ENCODE measurements around the gene GPX3.

DNA sequence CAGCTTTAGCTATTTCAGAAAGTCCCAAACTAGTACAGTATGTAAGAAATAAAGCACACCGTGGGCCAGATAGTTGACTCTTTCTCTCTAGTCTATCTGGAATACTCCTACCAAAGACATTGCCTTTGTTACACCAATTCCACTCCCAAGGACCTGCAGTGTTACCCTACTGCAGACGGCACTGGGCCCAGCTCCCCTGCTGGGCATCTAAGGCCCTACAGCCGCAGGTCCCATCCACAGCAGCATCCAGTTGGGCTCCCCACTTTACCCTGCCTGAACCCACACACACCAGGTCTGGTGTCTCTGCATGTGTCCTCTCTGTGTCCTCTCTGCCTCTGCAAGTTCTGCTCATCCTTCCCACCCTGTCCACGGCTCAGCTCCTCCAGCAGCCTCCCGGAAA is 37.9 kb downstream of the GPX3 start:
- TF ChIP-seq GATA2 (IDR thresholded peaks at IDR 0.05; ENCODE audit: low read depth, low read length) (no peak), GATA3 (IDR thresholded peaks at IDR 0.05; ENCODE audit: low read depth, low read length) (no peak)

All from SH-SY5Y (cell line).